Activated gamma-delta T cell (primary cell): Measurements from ENCODE around the gene ZDHHC3.
"Not testable (repeated sequence)": the region's sequence is repeated elsewhere in the genome, so short reads cannot be mapped to it uniquely, and the experiment has no call there.

ENCODE experiments used
- DNase-seq: peaks from one replicate; lab custom pipeline; 2025; lab: John Stamatoyannopoulos, UW

ZDHHC3 gene

DNA sequence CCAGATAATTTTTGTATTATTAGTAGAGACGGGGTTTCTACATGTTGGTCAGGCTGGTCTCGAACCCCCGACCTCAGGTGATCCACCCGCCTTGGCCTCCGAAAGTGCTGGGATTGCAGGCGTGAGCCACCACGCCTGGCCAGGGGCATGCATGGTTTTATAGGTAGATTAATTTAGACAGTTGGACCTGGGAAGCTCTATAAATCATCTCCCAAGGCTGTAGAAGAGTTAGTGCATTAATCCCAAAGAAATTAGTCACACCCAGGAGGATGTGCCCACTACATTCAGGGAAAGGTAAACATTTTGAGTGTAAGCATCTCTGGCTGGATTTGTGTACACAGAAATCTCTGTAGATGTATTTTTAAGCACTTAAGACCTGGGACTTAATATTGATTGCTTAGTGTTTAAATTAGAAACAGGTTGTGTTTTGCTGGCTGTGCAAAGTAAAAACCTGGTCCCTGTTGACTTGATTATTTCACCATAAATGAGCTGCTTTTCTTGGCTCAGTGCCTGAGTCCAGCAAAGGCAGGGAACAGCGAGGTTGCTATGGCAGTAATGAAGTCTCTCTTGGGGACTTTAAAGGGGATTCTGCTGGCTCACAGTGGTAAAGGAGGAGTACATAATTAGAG is 19.3 kb upstream of the ZDHHC3 start:
- DNase-seq: no peak

DNA sequence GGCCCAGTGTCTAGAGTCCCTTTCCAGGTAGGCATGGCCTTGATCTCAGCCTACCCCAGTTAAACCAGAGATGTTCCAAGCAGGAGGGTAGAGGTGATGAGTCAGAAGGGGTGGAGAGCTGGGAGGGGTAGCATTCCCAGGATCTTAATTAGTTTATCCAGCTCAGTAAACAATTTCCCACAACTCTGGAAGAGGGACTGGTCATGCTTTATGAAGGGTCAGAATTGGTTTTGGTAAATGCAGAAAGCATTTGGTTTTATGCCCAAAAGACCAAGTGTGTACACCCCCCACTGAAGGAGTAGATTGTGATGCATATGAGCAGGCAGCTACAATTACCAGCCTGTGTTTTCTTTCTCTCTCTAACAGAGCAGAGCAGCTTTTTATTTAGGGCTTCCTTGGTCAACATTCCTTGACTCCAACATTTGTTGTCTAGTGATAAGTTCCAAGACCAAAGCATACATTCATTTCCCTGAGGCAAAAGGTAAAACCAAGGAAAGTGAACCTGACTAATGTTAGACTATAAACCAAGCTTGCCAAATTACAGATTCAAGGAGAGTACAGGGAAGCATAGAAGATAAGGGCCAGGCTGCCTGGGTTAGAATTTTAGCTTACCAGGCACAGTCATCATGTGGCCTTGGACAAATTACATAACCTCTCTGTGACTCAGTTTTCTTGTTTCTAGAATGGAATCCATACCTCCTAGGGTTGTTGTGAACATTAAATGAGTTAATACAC is 17.7 kb upstream of the ZDHHC3 start:
- no peak for DNase-seq

DNA sequence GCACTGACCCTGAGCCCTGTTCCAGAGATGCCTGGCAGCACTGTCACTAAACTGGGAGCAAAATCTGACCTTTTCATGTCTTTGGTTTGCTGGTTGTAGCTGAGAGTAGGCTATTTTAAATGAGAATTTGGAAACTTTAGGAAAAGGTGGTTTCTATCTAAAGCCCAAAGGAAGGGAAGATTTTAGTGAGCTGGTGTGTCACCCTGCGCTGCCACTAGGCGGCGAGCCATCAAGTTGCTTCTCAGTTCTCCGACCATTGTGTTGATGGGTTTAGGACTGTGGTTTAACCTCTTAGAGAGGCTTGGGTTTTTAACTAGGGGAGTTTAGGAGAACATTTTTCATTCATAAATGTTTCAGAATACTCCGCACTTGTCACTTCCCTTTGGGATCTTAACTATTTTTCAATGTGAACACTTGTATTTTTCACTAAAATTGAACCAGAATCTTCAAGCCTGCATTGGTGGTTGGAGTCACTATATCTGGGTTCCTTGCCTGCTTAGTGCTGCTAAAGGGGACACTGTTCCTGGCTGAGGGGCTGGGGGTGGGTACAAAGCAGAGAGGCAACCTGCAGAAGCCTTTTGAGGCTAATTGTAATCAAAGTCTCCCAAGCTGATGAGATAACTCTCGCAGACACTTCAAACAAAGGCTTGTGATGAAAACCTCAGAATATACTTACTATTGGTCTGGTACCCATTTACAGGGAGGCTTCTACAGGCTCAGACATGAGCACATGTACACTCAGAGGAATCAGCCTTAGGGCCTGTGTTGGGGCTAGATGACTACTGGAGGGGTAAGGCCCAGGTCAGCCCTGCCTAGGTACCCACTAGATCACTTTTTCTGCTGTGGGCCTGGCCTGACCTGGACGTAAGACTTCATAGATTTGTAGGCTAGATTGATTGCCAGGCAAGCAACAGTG is 16.8 kb upstream of the ZDHHC3 start:
- no peak for DNase-seq

DNA sequence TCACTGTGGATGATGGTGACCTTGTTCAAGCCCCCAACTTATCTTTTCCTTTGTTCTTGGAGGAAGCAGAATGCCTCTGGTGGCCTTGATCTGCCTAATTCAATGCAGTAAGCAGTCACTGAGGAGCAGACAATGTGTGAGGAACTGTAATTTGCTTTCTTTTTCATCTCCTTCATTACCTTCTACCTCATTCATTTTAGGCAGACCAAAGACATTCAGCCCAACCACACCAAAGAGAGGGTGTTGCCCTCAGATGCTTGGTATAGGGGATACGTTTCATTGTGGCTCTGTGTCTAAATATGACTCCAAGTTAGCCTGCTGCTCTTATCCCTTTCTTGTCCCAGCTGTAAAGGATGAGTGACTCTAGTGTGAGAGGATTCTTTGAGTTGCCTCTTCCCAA is 15.4 kb upstream of the ZDHHC3 start:
- DNase-seq: no peak

DNA sequence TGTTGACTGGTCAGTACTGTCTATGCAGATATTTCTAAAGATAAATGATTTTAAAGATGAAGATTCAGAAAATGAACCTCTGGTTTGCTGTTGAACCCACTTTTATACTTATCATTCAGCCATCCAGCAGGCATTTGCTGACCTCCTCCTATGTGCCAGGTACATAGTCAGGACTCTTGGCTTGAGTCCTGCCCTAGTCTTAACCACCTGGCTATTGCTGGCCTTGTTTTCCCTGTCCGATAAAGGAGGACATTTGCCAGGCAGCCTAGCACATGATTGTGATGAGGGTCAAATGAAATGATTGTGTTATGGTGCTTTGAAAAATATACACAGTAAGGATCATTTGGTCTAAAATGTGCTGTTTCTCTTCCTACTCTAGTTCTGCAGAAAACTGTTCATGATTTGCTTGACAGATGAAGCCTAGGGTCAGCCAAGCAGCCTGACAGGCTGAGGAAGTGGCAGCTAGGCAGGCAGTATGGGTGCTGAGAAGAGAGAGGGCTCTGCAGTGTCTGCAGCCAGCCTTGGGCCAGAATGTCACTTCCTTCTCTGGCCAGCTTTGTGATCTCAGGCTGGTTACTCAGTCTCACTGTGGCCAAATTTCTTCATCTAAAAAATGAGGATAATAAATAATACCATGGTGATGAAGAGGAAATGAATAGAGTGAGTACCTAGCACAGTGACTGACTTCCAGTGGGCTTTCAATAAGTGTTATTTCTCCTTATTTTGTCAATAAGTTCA is 13.8 kb upstream of the ZDHHC3 start:
- DNase-seq: no peak

DNA sequence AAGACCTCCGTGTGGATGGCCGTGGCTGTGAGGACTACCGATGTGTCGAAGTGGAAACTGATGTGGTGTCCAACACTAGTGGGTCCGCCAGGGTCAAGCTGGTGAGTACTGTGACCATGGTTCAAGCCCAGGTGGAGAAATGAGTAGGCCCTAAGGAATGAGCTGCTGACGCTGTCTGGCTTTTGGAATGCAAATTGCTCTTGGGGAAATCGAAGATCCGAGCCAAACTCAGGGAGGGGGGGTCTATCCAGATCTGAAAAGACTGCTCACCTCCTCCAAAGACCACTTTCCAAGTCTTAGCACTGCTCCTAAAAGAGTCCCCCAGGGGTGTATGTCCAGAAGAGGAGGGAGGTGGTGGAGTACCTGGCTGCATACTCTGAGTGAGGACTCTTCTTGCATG is 13.2 kb upstream of the ZDHHC3 start:
- no peak for DNase-seq

DNA sequence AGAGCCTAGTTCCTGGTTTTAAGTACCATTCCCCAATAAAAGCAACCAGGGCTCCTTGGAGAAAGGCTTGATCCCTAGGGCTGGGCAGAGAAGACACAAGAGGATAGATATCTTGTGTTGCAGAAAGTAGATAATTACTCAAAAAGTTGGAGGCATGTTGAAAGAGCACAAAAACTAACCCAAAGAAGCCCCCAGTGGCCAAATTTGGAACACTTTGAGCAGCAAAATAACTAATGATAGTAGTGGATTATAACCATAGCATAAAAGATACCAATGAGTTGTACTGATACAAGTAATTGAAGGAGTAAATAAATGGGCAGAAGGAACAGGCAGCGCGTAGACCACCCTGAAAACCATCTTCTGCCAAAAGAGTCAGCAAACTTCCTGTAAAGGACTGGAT is 12.1 kb upstream of the ZDHHC3 start:
- DNase-seq: no peak

DNA sequence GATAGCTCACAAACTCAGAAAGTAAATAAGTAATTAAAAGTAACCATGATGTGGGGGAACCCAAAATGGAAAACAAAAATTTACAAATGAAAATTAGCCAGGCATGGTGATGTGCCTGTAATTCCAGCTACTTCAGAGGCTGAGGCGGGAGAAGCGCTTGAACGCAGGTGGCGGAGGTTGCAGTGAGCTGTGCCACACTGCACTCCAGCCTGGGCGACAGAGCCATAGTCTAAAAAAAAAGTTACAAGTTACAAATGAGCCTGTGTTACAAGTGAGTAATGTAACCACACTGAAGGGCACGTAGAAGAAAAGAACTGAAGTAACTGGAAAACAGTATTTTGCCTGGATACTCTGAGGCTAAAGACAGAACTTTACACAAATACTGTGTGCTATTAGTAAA is 11.4 kb upstream of the ZDHHC3 start:
- DNase-seq: no peak

DNA sequence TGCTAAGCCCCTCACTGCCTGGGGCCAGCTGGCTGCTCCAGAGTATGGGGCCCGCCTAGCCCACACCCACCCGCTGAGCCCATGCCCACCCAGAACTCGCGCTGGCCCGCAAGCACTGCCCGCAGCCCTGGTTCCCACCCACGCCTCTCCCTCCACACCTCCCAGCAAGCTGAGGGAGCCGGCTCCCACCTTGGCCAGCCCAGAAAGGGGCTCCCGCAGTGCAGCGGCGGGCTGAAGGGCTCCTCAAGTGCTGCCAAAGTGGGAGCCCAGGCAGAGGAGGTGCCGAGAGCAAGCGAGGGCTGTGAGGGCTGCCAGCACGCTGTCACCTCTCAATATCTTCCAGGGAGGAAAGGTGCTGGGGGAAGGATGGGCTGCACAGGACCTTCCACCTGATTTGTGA is 10.4 kb upstream of the ZDHHC3 start:
- DNase-seq: not testable (repeated sequence)

DNA sequence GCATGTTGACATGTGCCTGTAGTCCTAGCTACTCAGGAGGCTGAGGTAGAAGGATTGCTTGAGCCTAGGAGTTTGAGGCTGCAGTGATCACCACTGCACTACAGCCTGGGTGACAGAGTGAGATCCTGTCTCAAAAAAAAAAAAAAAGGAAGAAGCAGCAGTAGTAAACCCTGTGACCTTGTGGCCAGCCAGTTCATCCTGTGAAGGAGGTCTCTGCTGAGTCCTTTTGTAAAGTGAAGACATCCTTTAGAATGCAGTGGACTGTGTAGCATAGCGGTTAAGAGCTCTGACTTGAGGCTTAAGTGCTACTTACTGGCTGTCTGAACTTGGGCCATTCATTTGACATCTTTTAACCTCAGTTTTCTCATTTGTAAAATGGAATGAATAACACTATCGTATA is 8.4 kb upstream of the ZDHHC3 start:
- no peak for DNase-seq

DNA sequence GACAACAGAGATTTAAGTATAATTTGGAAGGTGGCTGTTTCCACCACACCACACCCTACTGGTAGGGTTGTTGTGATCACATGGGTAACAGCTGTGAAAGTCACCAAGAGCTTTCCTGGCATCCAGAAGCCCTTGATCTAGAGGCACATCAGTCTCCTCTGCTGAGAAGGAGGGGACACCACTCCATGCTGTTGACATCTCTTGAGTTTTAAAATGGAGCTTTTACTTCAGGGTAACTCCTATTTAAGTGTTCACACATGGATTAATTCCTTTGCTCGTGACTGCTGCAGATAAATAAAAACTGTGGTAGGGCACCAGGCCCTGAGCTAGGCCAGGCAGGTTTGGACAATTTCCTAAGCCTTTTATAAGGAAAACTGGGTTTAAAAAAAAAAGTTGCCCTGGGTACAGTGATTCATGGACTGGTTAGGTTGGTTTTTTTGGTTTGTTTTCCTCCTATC is 7.5 kb upstream of the ZDHHC3 start:
- DNase-seq: no peak

DNA sequence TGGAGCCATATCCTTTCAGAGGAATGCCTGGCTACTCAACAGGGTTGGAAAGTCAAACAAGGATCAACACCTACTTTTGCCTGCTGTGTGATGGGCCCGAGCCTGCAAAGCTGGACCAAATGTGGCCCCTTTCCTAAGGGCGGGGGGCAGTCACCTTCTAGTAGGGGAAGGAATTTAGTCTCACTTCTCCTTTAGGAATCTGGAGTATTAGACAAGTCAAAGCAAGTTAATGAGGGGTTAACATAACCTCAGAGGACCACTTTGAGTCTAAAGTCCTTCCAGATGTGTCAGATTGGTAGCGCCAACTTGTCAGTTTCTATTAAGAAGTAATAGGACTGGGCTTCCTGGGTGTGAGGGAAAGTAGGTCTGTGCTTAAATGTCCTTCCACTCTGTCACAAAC is 6.8 kb upstream of the ZDHHC3 start:
- no peak for DNase-seq

DNA sequence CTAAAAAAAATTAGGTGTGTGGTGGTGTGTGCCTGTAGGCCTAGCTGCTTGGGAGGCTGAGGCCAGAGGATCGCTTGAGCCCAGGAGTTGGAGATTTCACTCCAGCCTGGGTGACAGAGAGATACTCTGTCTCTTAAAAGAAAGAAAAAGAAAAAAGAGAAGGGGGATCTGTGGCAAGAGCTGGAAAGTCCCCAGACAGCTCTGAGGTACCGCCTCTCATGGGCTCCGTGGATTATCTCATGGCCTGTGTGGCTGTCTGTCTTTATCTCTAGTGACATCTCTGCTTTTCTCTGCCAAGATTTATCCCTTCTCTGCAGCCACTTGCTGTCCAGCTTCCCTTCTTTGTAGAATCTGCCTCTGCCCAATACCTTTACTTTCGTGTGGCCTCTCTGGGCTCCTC is 5.8 kb upstream of the ZDHHC3 start:
- no peak for DNase-seq

DNA sequence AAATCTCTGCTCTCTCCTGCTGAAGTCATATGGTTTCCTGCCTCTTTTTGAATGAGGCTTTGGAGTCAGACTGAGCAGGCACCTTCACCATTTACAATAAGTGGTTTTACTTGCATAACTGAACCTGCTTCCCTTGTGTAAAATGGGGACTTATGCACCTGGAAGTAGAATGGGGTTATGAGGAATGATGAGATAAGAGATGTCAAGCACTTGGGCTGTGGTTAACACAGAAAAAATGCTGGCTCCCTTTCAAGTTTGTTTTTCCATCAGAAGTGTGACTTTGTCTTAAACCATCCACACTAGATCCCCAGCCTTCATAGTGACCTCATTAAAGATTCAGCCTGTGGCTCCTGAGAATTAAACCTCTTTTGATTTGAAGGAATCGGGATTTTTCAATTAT is 5.2 kb upstream of the ZDHHC3 start:
- no peak for DNase-seq

DNA sequence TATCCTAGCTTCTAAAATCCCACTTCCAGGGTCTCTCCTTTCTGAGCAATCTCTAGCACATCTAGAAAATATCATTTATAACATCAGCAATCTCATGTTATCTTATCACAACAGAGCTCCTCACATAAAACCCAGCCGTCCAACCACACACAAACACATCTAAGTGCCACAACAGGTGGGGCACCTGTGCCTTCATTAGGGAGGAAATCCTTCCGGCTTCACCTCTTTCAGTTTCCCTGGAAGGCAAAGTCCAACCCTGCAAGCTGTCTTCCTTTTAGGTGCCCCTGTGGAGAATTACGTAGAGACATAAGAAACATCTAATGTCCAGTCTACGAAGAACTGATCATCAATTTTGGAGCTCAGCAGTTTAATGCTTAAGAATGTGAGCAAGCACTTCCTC is 1.6 kb downstream of the ZDHHC3 start:
- no peak for DNase-seq

DNA sequence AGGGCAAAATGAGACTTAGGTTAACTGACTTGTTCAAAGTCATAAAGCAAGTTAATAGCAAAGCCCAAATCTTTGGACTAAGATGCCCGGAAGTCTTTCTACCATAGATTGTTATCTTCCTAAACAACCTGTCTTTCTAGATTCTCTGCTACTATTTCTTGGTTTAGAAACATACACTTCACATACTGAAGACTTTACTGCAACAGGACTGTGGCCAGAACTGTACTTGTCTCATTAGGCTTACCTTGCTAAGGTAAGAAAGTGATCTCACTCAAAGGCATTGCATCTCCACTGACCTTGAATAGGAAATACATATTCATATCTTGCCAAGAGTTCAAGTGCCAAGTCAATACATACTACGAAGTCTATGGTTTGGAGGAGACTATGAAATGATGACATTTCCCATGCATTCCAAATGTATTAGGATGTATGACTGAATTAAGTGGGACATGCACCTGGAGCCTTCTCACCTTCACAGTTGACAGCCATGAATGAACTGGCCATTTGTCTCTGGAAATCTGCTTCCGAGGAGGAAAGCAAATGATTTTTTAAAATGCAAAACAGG is 5.0 kb downstream of the ZDHHC3 start:
- no peak for DNase-seq

DNA sequence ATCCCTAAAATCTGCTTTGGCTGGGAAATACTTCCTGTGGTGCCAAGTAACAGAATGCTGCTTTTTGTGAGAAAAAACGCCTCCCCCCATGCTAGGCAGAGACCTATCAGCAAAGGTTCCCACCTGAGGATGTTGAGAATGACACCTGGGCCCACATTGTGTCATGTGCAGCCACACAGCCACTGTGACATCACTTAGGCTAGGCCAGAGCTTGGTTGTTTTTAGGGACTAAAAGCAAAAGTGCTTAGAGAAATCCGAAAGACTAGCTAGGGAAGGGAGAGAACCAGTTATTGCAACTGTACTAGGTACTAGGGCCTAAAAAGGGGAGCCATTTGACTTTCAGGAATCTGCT is 6.2 kb downstream of the ZDHHC3 start:
- no peak for DNase-seq

DNA sequence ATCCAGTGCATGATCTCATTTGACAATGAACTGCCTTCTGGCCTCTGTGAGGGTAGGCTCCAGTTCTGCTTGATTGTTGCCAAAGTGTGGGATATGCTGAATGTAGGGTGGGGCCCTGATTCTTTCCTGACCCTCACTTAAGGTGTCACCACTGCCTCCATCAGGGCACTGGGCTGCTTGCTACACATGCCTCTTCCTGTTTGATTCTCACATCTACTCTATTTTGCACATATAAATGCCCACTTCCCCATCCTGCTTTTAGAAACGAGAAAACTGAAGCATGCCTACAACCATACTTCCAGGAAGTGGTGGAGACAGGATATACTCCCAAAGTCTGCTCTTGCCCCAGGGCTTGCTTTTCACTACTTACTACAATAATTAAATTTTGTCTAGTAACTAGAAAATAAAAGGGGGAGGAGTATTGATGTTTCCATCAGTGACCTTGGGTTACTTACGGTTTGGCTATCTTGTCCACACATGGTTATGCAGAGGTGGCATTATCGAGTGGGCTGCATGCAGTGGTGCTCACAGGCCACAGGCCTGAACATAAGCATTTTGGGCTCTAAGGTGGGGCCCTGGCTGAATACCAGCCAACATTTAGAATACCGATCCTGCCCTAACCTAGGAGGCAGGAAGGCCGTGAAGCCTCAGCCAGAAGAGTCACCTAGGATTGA is 6.7 kb downstream of the ZDHHC3 start:
- no peak for DNase-seq

DNA sequence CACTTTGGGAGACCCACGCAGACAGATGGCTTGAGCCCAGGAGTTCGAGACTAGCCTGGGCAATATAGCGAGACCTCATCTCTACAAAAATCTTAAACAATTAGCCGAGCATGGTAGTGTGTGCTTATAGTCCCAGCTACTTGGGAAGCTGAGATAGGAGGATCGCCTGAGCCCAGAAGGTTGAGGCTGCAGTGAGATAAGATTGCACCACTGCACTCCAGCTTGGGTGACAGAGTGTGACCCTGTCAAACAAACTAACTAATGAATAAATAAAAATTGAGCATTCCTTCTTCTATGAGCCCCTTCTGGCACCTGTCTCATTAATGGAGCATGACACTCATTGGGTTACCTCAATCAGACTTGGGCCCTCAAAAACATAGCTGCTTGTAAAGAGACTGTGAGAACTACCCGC is 7.5 kb downstream of the ZDHHC3 start:
- no peak for DNase-seq

DNA sequence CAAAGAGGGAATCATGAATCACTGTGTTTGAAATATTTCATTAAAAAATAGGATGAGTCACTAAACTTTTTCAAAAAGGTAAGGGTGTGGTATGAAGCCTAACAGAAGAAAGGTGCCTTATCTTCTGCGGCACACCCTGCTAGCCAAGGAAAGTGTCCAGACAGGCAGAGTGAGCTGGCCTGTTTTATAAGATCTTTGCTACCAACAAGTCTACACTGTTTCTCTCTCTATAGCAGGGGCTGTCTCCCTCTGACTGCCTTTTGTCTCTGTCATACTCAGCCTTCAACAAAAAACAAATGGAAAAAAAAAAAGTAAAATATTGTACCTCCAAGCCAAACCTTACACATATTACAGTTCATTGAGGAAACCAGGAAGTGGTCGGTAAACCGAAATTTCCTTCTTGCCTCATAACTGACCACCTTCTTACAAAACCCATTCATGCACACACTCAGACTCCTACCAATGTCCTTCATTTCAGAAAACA is 9.1 kb downstream of the ZDHHC3 start:
- DNase-seq: no peak

DNA sequence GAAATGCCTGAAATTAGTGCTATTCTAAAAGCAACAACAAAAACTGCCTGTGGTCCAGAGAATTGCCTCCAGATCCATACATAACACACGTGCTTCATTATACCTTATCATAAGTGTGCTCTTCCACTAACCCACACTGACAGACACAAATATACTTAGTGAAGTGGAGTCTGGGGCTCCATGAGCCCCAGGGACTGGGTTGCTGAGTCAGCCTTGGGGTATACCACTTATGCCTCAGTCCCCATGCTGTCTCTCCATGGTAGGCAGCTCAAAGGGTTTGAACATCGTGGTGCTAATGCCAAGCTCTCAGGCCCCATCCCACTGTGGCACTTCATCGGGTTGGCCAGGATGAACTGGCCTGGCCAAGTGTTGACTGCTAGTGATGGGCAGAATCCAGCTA is 10.8 kb downstream of the ZDHHC3 start:
- no peak for DNase-seq
